Tibial nerve (tissue), 4 donors: Measurements from ENCODE around the gene TSPAN5. TPM values are rescaled to one million over a fixed set of nuclear protein-coding genes. Genes with fewer than 3 reads are reported as not detected.
A peak's percentile ranks its signal among the peaks of the same experiment; 100 is the strongest.

Experiments used
- DNase-seq, 2 donors: peaks; one replicate each; pipeline ENCODE4 v3.0.0-alpha.2; 2019; ENCODE audit warnings: low spot score in 2 of 2
- H3K27ac ChIP-seq, 4 donors: fragments of 200-600 bp; sonication (generic) in 3 of 4; one replicate each; pipeline ENCODE4 v1.5.1; 2017 to 2019; ENCODE audit warnings: mild to moderate bottlenecking in 1 of 4
- H3K27me3 ChIP-seq, 2 donors: fragments of 200-600 bp; sonication (generic) in 1 of 2; one replicate each; pipeline versions ENCODE4 v1.5.1 to v1.6.0; 2017 to 2019
- H3K36me3 ChIP-seq, 3 donors: fragments of 200-600 bp; sonication (generic); one replicate each; pipeline ENCODE4 v1.5.1; 2018 to 2019
- H3K4me1 ChIP-seq, 4 donors: fragments of 200-600 bp; sonication (generic) in 3 of 4; one replicate each; pipeline ENCODE4 v1.5.1; 2017 to 2019
- H3K4me3 ChIP-seq, 4 donors: fragments of 200-600 bp; sonication (generic) in 3 of 4; one replicate each; pipeline ENCODE4 v1.5.1; 2017 to 2019; ENCODE audit warnings: mild to moderate bottlenecking in 1 of 4, moderate library complexity in 1 of 4
- H3K9me3 ChIP-seq, 4 donors: fragments of 200-600 bp; sonication (generic) in 3 of 4; one replicate each; pipeline ENCODE4 v1.5.1; 2017 to 2019
- EP300 ChIP-seq, 2 donors: sonication (generic); formaldehyde crosslinking; IDR thresholded peaks; one replicate each; pipeline ENCODE4 v1.6.1; 2017; ENCODE audit warnings: antibody characterized with exemption in 2 of 2, mild to moderate bottlenecking in 1 of 2
- POLR2A ChIP-seq, 2 donors: fragments of 450-650 bp; IDR thresholded peaks; one replicate each; pipeline ENCODE4 v1.6.1; 2017; ENCODE audit warnings: antibody characterized with exemption in 2 of 2, mild to moderate bottlenecking in 2 of 2, moderate library complexity in 2 of 2
- WGBS, 2 donors: methylation state at CpG; one replicate each; pipeline ENCODE4 v1.1.5; 2018; 5-methylcytosine and 5-hydroxymethylcytosine counted together
- total RNA-seq, 4 donors: library from RNA; depleted of rRNA; stranded (reverse); fragments of >200 nt; gene quantifications; one replicate each; pipeline ENCODE4 v1.1.0, GENCODE V29; 2016
- TF ChIP-seq, protein P1 (sequence below), 5 experiments: fragments of 200-600 bp in 3 of 5; fragments of 450-650 bp in 2 of 5; sonication (generic) in 3 of 5; IDR thresholded peaks; one replicate each; pipeline ENCODE4 v1.5.1; 2016 to 2019; ENCODE audit warnings: antibody characterized with exemption in 5 of 5, mild to moderate bottlenecking in 3 of 5, moderate library complexity in 2 of 5

Gene TSPAN5
- total RNA-seq, 4 donors from 2014 or later = 15.3 to 30.8 (median 25.6) TPM

DNA sequence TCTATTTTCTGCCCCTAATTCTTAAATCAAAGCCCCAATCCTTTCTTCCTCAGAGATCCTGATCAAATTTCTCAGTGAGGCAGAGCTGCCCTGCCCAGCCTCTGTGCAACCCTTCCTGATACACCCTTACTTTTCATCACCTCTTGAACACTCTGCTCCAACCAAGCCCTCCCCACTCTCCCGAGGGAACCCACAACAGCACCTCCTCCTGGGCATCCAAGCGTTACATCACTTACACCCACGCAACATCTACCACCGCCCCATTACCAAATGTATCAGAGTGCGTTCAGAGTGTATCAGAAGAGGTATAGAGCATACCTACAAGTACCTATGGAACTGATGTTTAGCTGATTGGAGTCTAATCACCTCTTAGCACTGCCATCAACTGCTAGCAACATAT, 210.8 kb downstream of the TSPAN5 start:
- Histone ChIP-seq H3K27ac (peak overlapping the region in 2 of 4 donors; percentile 60 to 70), H3K27me3 (no peaks in the 10 kb centered on the region), H3K4me3 (no peak overlapping the region), H3K4me1 (peaks cover 0 to 11% (median 3%) of the 10 kb centered on the region in 4 donors), H3K9me3 (peaks cover 0 to 5% (median 0%) of the 10 kb centered on the region in 4 donors), H3K36me3 (peaks cover 0 to 30% (median 0%) of the 10 kb centered on the region in 3 donors)
- 88 to 93% methylated on average over 5 of the region's 5 CpGs for WGBS, 2 donors
- DNase-seq = no peak
- TF ChIP-seq POLR2A (IDR thresholded peaks at IDR 0.05) (no peak), EP300 (IDR thresholded peaks at IDR 0.05) (no peak)
- TF ChIP-seq, protein P1, sequence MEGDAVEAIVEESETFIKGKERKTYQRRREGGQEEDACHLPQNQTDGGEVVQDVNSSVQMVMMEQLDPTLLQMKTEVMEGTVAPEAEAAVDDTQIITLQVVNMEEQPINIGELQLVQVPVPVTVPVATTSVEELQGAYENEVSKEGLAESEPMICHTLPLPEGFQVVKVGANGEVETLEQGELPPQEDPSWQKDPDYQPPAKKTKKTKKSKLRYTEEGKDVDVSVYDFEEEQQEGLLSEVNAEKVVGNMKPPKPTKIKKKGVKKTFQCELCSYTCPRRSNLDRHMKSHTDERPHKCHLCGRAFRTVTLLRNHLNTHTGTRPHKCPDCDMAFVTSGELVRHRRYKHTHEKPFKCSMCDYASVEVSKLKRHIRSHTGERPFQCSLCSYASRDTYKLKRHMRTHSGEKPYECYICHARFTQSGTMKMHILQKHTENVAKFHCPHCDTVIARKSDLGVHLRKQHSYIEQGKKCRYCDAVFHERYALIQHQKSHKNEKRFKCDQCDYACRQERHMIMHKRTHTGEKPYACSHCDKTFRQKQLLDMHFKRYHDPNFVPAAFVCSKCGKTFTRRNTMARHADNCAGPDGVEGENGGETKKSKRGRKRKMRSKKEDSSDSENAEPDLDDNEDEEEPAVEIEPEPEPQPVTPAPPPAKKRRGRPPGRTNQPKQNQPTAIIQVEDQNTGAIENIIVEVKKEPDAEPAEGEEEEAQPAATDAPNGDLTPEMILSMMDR (IDR thresholded peaks at IDR 0.05) = no peak

DNA sequence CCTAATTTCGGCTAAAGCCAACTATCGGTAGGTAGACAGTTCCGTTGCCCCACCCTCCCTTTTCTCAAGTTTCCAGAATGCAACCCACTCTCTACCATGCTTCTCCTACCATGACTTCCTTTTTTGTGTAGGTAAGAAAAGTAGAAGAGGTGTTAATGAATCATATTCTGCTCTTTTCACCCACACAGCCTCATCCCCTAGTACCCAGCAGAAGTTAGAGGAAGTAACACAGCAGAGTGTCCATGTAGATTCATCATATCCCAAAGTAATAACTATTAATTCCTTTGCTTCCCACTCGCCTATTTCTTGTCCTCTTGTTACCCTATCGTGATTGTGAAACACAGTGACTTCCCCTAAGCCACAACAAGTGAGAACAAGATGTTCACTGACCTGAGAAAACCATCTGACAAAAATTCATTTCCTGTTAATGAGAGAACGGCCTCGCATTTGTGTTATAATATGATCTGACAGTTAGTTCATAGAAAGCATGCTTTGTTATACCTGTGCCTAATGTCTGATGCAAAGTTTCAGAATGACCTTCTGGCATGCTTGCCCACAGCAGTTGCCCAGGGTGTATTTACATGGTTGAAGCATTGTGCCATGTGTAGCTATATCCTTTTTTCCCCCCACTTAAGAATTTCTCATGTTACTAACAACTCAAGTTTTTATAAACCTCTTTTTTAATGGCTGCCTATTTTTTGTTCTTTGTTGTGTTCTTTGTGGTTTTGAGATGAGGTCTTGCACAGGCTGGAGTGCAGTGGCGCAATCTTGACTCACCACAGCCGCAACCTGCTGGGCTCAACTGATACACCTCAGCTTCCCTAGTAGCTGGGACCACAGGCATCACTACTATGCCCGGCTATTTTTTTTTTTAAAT, 211.7 kb downstream of the TSPAN5 start:
- peaks cover 0 to 39% (median 0%) of the 10 kb centered on the region in 3 donors for H3K36me3 ChIP-seq
- DNase-seq = no peak
- TF ChIP-seq POLR2A (IDR thresholded peaks at IDR 0.05) (no peak), EP300 (IDR thresholded peaks at IDR 0.05) (peak in 1 of 2 donors; percentile 56)
- H3K27me3 ChIP-seq = no peaks in the 10 kb centered on the region
- no peaks in the 10 kb centered on the region for H3K9me3 ChIP-seq
- H3K4me1 ChIP-seq = peaks cover 0 to 11% (median 3%) of the 10 kb centered on the region in 4 donors
- H3K4me3 ChIP-seq = no peak overlapping the region
- H3K27ac ChIP-seq = peak overlapping the region in 2 of 4 donors; percentile 60 to 70
- WGBS, 2 donors = 76 to 77% methylated on average over 10 of the region's 10 CpGs

DNA sequence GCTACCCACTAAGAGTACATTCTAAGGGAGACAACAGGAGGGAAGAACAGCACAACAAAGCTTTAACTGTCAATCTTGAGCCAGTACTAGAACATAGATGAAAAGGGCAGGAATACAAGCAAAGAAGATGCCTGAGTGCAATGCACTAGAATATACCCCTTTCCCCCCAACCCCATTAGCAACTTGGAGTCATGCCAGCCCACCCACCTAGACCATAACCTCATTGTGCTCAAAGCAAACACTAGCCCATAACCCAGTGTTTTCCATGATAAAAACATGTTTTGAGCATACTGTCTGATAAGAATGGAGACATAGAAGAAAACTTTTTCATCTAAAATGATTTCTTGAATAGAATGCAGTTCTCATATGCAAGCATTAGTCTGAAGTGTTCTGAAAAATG, 214.0 kb downstream of the TSPAN5 start:
- TF ChIP-seq, protein P1 (IDR thresholded peaks at IDR 0.05) = no peak
- no peak for TF ChIP-seq POLR2A (IDR thresholded peaks at IDR 0.05)
- no peak overlapping the region for H3K4me3 ChIP-seq
- DNase-seq = no peak
- H3K9me3 ChIP-seq = no peaks in the 10 kb centered on the region
- no peak overlapping the region for H3K27ac ChIP-seq
- H3K36me3 ChIP-seq = peaks cover 0 to 63% (median 0%) of the 10 kb centered on the region in 3 donors
- H3K4me1 ChIP-seq = peaks cover 0 to 11% (median 3%) of the 10 kb centered on the region in 4 donors
- no peaks in the 10 kb centered on the region for H3K27me3 ChIP-seq

DNA sequence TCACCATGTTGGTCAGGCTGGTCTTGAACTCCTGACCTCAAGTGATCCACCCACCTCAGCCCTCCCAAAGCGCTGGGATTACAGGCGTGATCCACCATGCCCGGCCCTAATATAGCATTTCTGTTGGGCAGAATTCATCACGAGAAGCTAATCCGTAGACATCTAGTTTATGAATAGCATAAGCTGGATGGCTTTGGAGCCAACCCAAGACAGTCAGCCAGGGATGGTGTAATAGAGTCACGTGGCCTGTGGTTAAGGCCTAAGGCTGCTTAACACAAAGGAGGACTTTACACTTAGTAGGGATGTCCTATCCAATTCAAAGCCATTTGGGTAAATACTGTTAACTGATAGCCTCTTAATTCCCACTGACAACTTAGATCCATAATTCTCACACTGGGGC, 223.6 kb downstream of the TSPAN5 start:
- WGBS, 2 donors = 92 to 93% methylated on average over 6 of the region's 6 CpGs
- Histone ChIP-seq H3K27ac (no peak overlapping the region), H3K9me3 (no peaks in the 10 kb centered on the region), H3K4me1 (no peaks in the 10 kb centered on the region), H3K27me3 (no peaks in the 10 kb centered on the region), H3K36me3 (peaks cover 0 to 59% (median 4%) of the 10 kb centered on the region in 3 donors), H3K4me3 (no peak overlapping the region)
- DNase-seq = no peak
- TF ChIP-seq POLR2A (IDR thresholded peaks at IDR 0.05) = no peak
- no peak for TF ChIP-seq EP300 (IDR thresholded peaks at IDR 0.05)
- TF ChIP-seq, protein P1 (IDR thresholded peaks at IDR 0.05) = no peak

DNA sequence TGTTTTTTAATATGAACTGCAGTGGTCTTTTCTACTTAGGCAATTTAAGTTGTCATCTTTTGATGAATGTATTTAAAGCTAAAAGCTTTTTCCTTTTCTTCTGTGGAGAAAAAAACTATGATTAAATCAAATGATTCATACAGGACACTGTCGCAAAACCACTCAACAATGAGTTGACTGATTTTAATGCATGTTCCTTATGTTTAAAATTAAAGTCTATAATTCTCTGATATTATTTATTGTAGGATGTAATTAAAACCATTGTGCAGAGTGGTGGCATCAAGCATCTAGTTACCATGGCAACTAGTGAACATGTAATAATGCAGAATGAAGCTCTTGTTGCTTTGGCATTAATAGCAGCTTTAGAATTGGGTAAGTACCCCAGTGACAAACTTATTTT, 224.7 kb downstream of the TSPAN5 start:
- no peak for TF ChIP-seq EP300 (IDR thresholded peaks at IDR 0.05)
- no peaks in the 10 kb centered on the region for H3K9me3 ChIP-seq

DNA sequence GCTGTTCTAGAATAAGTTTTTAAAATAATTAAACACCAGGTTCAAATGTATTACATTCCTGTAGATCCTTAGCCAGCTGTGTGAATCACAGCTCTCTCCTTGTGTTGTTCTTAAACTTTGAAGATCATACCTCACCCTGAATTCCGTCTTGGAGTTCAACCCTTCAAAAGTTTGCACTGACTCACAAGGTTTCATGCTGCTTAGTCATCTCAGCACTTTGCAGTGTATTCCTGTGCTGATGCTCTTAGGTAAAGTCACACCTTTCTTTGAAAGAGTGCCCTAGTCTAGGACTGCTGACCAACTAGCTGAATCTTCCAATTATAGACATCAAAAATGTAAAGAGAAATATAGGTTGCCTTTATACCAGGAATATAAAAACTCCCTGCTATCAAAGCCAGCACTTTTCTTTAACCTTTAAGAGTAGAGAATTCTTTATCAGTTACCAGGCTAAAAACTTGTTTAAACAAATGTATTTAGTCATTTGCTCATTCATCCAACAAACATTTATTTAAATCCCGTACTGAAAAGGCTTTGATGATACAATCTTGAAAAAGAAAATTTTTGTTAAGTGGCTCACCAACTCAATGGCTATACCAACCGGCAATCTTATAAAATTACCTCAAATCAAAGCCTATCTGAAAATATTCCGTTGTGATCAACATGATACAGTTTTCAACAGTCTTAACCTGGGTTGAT, 227.6 kb downstream of the TSPAN5 start:
- 73 to 78% methylated on average over 4 of the region's 4 CpGs for WGBS, 2 donors
- no peaks in the 10 kb centered on the region for H3K4me1 ChIP-seq
- no peak overlapping the region for H3K4me3 ChIP-seq
- H3K27me3 ChIP-seq = no peaks in the 10 kb centered on the region
- H3K36me3 ChIP-seq = peaks cover 0 to 20% (median 4%) of the 10 kb centered on the region in 3 donors
- H3K27ac ChIP-seq = no peak overlapping the region
- TF ChIP-seq EP300 (IDR thresholded peaks at IDR 0.05) (no peak), POLR2A (IDR thresholded peaks at IDR 0.05) (no peak)
- TF ChIP-seq, protein P1 (IDR thresholded peaks at IDR 0.05) = no peak
- no peak for DNase-seq
- H3K9me3 ChIP-seq = no peaks in the 10 kb centered on the region

More for the DNA sequence above, 224.7 kb downstream of the TSPAN5 start:
- DNase-seq = no peak
- H3K27me3 ChIP-seq = no peaks in the 10 kb centered on the region
- peaks cover 0 to 48% (median 4%) of the 10 kb centered on the region in 3 donors for H3K36me3 ChIP-seq
- H3K4me1 ChIP-seq = no peaks in the 10 kb centered on the region
- H3K27ac ChIP-seq = peak overlapping the region in 1 of 4 donors; percentile 41
- 59 to 68% methylated on average over 1 of the region's 1 CpG for WGBS, 2 donors
- H3K4me3 ChIP-seq = no peak overlapping the region
